CD4-positive, alpha-beta T cell treated with Interleukin-15 for 4 hours (primary cell): ENCODE measurements around the gene NPEPL1.

Experiments used
- DNase-seq: peaks from one replicate; pipeline ENCODE4 v3.0.0-alpha.2; 2020; ENCODE audit warnings: low spot score

NPEPL1 gene

DNA sequence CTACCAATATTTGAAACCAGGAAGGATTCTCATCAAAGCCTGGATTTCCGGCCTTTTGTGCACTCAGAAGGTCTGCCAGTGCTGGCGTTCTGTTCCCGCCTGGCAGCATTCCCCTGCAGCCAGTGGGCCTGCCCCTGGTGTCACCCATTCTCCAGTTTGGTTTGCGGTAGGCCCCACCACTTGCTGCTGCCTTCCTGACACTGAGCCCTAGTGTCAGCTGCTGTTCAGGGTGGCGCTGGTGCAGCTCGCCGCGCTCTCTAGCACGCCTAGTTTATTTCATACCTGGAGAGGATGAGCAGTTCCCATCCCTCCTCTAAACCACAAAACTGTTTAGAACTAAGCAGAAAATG lies 9.5 kb downstream of the NPEPL1 start:
- DNase-seq = no peak

DNA sequence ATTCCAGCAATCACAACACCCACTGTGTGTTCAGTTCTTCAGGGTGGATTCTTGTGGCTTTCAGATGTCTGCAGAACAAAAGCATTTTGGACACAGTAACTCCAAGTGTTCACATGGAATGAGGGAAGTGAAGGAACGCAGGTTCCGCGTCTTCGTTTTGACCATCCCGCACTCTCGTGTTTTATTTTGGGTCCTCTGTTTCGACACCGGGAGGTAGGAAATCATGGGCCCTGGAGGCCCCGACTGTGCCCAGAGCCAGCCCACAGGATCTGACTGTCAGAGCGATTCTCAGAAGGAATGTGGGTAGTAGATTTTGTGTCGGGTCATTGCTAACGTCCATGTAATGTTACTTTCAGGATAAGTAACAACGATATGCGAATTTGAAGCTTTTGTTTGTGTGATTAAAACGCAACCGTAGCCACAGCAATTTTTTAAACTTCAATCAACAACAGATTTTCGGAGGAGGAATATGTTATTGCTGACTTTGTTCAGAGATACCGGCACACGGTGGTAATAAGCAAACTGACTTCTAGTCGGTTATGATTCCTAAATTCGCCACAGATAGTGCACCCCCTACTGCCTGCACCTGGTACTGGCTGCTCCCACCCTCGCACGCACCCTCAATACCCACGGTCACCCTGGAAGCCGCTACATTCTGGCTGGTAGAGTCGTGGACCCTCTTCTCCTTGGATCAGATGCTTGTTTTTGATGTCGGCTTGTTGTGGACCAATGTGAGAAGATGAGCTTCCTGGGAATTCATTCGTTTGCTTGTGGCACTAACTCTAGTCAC lies 10.5 kb downstream of the NPEPL1 start:
- no peak for DNase-seq

DNA sequence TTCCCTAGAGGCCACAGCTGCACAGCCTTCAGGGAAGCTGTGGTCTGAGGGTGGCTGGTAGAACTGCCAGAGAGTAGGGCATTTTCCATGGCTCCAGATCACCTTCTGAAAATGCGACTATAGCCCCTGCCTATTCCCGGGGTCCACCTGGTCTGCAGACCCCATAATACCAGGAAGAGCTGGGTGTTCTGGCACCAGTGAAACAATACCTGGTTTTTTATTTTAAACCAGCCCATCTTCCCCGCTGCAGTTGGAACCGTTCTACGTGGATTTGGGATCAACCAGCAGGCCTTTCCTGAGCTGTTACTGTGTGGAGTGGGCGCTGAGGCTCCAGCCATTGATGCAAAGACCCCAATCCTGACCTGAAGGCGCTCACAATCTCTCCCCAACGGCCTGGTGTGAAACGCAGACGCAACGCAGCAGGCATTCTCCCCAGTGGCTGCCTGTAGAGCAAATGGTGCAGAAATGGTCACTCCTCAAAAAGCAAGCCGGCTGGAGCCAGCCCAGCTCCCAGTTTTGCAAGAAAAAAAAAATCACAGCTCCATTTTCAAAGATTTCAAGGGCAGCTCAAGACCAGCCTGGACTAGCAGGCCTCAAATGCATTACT lies 11.3 kb downstream of the NPEPL1 start:
- DNase-seq = no peak

GRCh38 chr20:58705208-58705926 lies 12.8 kb downstream of the NPEPL1 start:
- DNase-seq = no peak

GRCh38 chr20:58706150-58706892 lies 13.7 kb downstream of the NPEPL1 start:
- no peak for DNase-seq

- DNase-seq = no peak
Measured at GRCh38 chr20:58706975-58707681, 14.5 kb downstream of the NPEPL1 start.

DNA sequence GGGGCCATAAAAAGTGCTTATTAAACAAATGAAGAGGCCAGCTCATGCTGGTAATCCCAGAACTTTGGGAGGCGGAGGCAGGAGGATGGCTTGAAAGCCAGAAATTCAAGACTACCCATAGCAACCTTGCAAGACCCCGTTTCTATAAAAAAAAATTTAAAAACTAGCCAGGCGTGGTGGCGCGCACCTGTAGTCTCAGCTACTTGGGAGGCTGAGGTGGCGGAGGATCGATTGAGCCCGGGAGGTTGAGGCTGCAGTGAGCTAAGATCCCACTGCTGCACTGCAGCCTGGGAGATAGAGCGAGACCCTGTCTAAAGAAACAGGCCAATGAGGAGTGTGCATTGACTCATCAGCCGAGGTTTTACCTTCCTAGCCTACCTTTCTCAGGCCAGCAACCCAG lies 15.2 kb downstream of the NPEPL1 start:
- no peak for DNase-seq

DNA sequence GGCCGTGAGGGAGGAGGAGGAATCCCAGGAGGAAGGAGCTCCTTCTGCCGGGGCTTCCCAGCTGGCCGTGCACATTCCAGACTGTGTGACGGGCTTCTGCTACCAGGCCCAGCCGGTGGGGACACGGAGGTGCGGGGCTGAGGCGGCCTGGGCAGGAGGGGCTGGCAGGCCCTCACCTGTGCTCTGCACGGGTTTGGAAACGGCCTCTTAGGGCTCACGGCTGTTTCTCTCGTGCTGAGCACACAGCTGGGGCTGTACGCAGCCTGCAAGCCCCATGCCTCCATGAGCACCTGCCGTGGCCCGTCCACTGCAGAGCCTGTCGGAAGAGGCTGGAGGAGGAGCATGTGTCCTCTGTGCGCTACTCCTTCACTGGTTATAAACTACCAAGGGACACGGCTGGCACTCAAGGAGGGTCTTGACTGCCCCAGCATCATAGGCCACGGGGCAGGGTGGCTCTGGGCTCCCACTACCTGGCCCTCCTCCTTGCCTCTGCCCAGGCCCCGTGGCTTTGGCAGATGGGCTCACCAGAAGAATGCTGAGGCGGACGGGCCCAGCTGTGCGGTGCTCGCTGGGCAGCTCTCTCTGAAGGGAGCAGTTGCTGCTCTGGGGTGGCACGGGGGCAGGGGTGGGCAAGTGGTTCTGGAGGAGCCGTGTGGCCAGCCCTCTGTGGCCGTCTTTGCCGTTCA lies 15.8 kb downstream of the NPEPL1 start:
- DNase-seq = no peak

DNA sequence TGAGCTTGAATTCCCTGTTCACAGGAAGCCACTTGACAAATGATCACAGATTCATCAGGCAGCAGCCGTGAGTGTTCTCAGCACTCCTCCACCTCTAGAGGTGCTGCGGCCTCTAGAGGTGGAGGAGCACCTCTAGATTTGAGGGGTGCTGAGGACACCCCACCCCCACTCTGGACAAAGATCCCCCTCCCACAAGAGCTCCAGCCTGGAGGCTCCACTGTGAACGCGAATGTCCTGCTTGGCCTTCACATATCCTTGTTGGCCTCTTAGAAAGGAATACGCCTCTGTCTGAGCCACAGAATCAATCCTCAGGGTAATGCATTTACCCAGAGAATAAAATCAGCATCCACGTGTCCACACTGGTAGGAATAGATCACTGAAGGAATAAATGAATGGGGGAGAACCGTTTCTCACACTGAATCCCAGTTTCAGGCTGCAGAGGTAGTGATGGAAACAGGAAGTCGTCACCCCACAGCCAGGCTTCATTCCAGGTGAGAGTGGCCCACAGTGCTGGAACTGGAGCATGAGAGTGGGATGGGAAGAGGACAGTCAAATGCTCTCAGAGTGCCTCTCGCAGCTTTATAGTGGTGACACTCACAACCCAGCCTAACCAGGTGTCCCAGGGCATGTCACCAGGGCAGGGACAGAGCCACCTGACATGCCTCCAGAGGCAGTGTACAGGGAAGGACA lies 16.6 kb downstream of the NPEPL1 start:
- no peak for DNase-seq

- no peak for DNase-seq
Measured at GRCh38 chr20:58709703-58710039, 17.1 kb downstream of the NPEPL1 start.

DNA sequence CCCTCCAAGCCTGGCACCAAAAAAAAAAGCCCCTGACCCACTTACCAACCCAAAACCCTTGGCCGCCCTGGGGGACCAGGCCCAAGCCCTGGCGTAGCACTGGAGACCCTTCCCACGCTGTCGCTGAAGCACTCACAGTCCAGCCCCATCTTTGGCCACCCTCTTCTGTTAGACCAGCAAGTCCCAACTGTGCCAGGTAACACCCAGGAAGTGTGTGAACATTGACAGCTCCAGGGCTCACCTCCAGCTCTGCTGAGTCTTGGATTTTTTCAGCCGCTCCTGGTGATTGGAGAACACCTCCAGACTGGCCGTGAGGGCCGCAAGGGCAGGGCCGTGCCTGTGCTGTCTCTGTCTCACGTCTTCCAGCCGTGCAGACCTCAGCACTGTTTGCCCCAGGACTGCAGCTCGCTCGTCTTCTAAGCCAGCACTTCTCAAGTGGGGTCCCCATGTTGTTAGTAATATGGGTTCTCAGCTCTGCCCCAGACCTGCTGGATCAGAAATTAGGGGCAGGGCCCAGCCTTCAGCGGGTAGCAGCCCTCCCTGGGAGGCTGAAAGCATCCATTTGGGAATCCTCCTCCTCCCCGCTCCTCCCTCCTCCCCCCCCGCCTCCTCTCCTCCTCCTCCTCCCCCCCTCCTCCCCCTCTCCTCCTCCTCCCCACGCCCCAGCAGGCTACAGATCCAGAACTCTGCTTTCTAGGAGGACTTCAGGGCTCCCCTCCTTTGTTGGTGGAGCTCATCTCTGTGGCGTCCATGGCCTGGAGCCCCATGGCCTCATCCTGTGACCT lies 18.1 kb downstream of the NPEPL1 start:
- no peak for DNase-seq

DNA sequence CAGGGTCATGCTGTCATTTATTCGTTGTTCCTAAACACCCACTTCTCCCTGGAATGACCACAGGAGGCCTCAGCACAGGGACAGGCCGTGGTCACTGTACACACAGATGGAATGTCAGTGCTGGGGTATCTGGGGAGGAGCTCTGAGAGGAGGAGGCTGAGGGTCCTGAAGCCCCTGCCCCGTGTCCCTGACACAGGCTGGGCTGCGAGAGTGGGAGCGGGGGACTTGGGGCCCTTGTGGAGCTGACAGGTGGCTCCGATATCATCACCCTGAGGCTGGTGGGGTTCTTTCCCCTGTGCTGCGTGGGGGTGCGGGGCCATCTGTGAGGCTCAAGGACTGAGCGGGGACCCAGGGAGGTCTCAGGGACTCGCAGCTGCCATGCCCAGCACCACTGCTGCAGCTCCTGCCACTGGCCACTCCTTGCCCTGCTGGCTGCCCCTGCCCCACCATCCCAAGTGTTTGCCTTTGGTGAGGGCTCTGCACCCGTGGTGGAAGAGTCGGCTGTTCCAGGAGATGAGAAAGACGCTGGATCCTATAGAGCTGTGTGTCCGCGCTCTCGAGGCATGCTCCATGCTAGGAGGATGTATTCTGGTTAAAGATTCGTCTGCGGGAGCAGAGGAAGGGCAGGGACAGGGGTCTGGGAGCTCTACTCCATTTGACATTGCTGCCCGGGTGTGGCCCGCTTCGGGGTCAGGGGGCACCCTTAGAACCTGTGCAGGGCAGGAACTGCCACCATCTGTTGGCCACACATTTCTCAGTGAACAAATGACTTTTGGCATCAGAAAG lies 18.9 kb downstream of the NPEPL1 start:
- DNase-seq = no peak

- DNase-seq = no peak
Measured at GRCh38 chr20:58712151-58712791, 19.7 kb downstream of the NPEPL1 start.

- DNase-seq = no peak
Measured at GRCh38 chr20:58712806-58713731, 20.5 kb downstream of the NPEPL1 start.

DNA sequence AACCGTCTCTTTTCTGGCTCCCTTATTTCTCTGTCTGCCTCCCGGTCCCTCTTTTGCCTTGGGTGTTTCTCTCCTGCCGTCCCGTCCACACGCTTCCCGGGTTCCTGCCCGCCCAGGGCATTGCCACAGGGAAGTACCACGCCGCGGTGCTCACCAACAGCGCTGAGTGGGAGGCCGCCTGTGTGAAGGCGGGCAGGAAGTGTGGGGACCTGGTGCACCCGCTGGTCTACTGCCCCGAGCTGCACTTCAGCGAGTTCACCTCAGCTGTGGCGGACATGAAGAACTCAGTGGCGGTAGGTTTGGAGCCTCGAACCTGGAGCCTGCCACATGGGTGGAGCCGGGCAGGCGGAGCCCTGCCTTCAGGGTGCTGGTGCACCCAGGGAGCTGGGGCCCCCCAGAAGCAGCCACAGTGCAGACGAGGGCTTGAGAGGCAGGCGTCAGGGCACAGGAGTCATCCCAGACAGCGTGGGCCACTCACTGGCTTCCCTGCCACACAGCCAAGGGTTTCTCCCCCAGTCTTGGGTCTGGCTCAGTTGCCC lies 21.3 kb downstream of the NPEPL1 start:
- DNase-seq = no peak

DNA sequence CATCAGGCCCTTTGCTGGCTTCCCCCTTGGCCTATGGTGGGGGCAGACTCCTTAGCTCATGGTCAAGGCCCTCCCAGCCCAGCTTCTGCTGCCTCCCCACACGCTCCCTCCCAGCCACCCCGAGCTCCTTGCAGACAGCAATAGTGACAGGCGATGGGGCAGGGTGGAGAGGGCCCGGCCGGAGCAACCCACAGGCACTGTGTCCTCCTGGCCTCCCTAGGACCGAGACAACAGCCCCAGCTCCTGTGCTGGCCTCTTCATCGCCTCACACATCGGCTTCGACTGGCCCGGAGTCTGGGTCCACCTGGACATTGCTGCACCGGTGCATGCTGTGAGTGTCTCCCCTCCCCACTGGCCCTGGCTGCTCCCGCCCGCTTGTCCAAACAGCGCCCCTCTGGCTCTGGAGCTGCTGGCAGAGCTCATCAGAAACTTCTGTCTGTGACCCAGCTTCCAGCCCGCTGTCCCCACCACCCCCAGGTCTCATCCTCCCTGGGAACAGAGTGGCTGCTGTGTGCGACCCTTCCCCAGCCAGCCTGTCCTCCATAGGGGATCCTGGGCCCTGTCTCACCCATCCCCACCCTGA lies 21.8 kb downstream of the NPEPL1 start:
- no peak for DNase-seq

- DNase-seq = no peak
Measured at GRCh38 chr20:58714923-58715351, 22.3 kb downstream of the NPEPL1 start.
